H9 (cell line): Measurements from ENCODE around the gene SLC22A17. TPM values are rescaled to one million over a fixed set of nuclear protein-coding genes. Genes with fewer than 3 reads are reported as not detected.

Experiments
- DNase-seq: peaks from one replicate; pipeline ENCODE4 v3.0.0-alpha.2; 2017
- H2AFZ ChIP-seq: one replicate; pipeline ENCODE4 v1.6.1; 2013; ENCODE audit warnings: mild to moderate bottlenecking, low read length, control low read depth, moderate library complexity
- H2AK5ac ChIP-seq: 2 replicates; pipeline ENCODE4 v1.6.1; 2013; ENCODE audit warnings: low read length, control low read depth, mixed read lengths; ENCODE audit not compliant: insufficient read length
- H2BK120ac ChIP-seq: one replicate; pipeline ENCODE4 v1.6.1; 2013; ENCODE audit warnings: low read depth, mild to moderate bottlenecking, low read length, control low read depth, inconsistent platforms; ENCODE audit not compliant: poor library complexity, severe bottlenecking
- H2BK12ac ChIP-seq: 2 replicates; pipeline ENCODE4 v1.6.1; 2013; ENCODE audit warnings: low read length, control low read depth, mixed read lengths, low read depth; ENCODE audit not compliant: insufficient read length
- H2BK15ac ChIP-seq: 2 replicates; pipeline ENCODE4 v1.6.1; 2013; ENCODE audit warnings: low read depth, low read length, control low read depth
- H2BK20ac ChIP-seq: one replicate; pipeline ENCODE4 v1.6.1; 2013; ENCODE audit warnings: low read depth, mild to moderate bottlenecking, low read length, control low read depth, inconsistent platforms; ENCODE audit not compliant: poor library complexity, severe bottlenecking
- H2BK5ac ChIP-seq: 2 replicates; pipeline ENCODE4 v1.6.1; 2013; ENCODE audit warnings: low read length, control low read depth, mixed read lengths; ENCODE audit not compliant: insufficient read length
- H3K14ac ChIP-seq: 2 replicates; pipeline ENCODE4 v1.6.1; 2013; ENCODE audit warnings: low read length, control low read depth; ENCODE audit not compliant: insufficient read depth
- H3K18ac ChIP-seq: 2 replicates; pipeline ENCODE4 v1.6.1; 2013; ENCODE audit warnings: low read depth, mild to moderate bottlenecking, mixed read lengths, low read length, control low read depth; ENCODE audit not compliant: insufficient read length
- H3K23ac ChIP-seq: 2 replicates; pipeline ENCODE4 v1.6.1; 2013; ENCODE audit warnings: low read length, control low read depth, mixed read lengths, low read depth; ENCODE audit not compliant: insufficient read length
- H3K23me2 ChIP-seq: 2 replicates; pipeline ENCODE4 v1.6.1; 2013; ENCODE audit warnings: low read depth, mild to moderate bottlenecking, mixed read lengths, low read length, control low read depth; ENCODE audit not compliant: insufficient read length, poor library complexity, severe bottlenecking
- H3K27ac ChIP-seq: 2 replicates; pipeline ENCODE4 v1.5.1; 2013; ENCODE audit warnings: low read length, control low read depth, mixed read lengths, low read depth; ENCODE audit not compliant: insufficient read length
- H3K27me3 ChIP-seq: 2 replicates; pipeline ENCODE4 v1.6.1; 2013; ENCODE audit warnings: low read length, control low read depth, inconsistent platforms; ENCODE audit not compliant: insufficient read depth
- H3K4ac ChIP-seq: 2 replicates; pipeline ENCODE4 v1.6.1; 2013; ENCODE audit warnings: low read depth, mild to moderate bottlenecking, control low read depth, inconsistent platforms, low read length, moderate library complexity
- H3K4me1 ChIP-seq: 2 replicates; pipeline ENCODE4 v1.6.1; 2013; ENCODE audit warnings: low read length, control low read depth, inconsistent platforms; ENCODE audit not compliant: insufficient read depth
- H3K4me2 ChIP-seq: 2 replicates; pipeline ENCODE4 v1.6.1; 2013; ENCODE audit warnings: low read length, control low read depth, mixed read lengths; ENCODE audit not compliant: insufficient read length, insufficient read depth
- H3K56ac ChIP-seq: 2 replicates; pipeline ENCODE4 v1.6.1; 2013; ENCODE audit warnings: low read depth, mild to moderate bottlenecking, mixed read lengths, low read length, control low read depth; ENCODE audit not compliant: insufficient read length
- H3K79me1 ChIP-seq: 2 replicates; pipeline ENCODE4 v1.6.1; 2013; ENCODE audit warnings: low read depth, mild to moderate bottlenecking, moderate library complexity, low read length, control low read depth, inconsistent platforms; ENCODE audit not compliant: insufficient read depth, poor library complexity, severe bottlenecking
- H3K79me2 ChIP-seq: 2 replicates; pipeline ENCODE4 v1.6.1; 2013; ENCODE audit warnings: low read length, control low read depth, inconsistent platforms; ENCODE audit not compliant: insufficient read depth
- H3K9ac ChIP-seq: 2 replicates; pipeline ENCODE4 v1.6.1; 2013; ENCODE audit warnings: low read length, control low read depth, mixed read lengths; ENCODE audit not compliant: insufficient read length; ENCODE audit errors: extremely low read depth
- H3K9me3 ChIP-seq: one replicate; pipeline ENCODE4 v1.6.1; 2013; ENCODE audit warnings: low read depth, low read length, inconsistent platforms; ENCODE audit not compliant: control insufficient read depth
- H3T11ph ChIP-seq: one replicate; pipeline ENCODE4 v1.6.1; 2013; ENCODE audit warnings: mild to moderate bottlenecking, low read length, control low read depth, inconsistent platforms
- H4K20me1 ChIP-seq: one replicate; pipeline ENCODE4 v1.6.1; 2013; ENCODE audit not compliant: control insufficient read depth, insufficient read length, insufficient read depth
- H4K5ac ChIP-seq: 2 replicates; pipeline ENCODE4 v1.6.1; 2013; ENCODE audit warnings: low read depth, mild to moderate bottlenecking, mixed read lengths, low read length, control low read depth; ENCODE audit not compliant: insufficient read length
- H4K8ac ChIP-seq: replicated peaks from 2 replicates; pipeline ENCODE4 v1.6.1; 2013; ENCODE audit warnings: low read length, control low read depth, mixed read lengths, low read depth; ENCODE audit not compliant: insufficient read length
- H4K91ac ChIP-seq: 2 replicates; pipeline ENCODE4 v1.6.1; 2013; ENCODE audit warnings: low read depth, mild to moderate bottlenecking, moderate library complexity, mixed read lengths, low read length, control low read depth; ENCODE audit not compliant: insufficient read length
- H3K27ac Mint-ChIP-seq, 3 experiments: 2 replicates in 2 of 3; 3 replicates in 1 of 3; pipeline ENCODE4 v1.8.0; 2020 to 2021; ENCODE audit warnings: mixed read lengths in 3 of 3, mild to moderate bottlenecking in 1 of 3, moderate library complexity in 1 of 3
- H3K27me3 Mint-ChIP-seq: 2 replicates; pipeline ENCODE4 v1.8.0; 2021; ENCODE audit warnings: low read depth, mild to moderate bottlenecking, moderate library complexity, mixed read lengths
- H3K36me3 Mint-ChIP-seq, 3 experiments: 2 replicates in 2 of 3; 3 replicates in 1 of 3; pipeline ENCODE4 v1.8.0; 2020 to 2021; ENCODE audit warnings: low read depth in 3 of 3, mixed read lengths in 3 of 3; ENCODE audit not compliant: insufficient read depth in 1 of 3
- H3K4me1 Mint-ChIP-seq, 2 experiments: 2 replicates each; pipeline ENCODE4 v1.8.0; 2020; ENCODE audit warnings: mixed read lengths in 2 of 2
- H3K4me3 Mint-ChIP-seq, 2 experiments: 2 replicates in 1 of 2; 3 replicates in 1 of 2; pipeline ENCODE4 v1.8.0; 2020 to 2021; ENCODE audit warnings: mild to moderate bottlenecking in 2 of 2, mixed read lengths in 2 of 2, moderate library complexity in 1 of 2
- H3K9me3 Mint-ChIP-seq, 2 experiments: 2 replicates in 1 of 2; 3 replicates in 1 of 2; pipeline ENCODE4 v1.8.0; 2020; ENCODE audit warnings: mild to moderate bottlenecking in 2 of 2, mixed read lengths in 2 of 2, moderate library complexity in 1 of 2
- CTCF ChIP-seq: fragments of 200-600 bp; sonication (generic); conservative IDR thresholded peaks from 3 replicates; pipeline ENCODE4 v1.8.0; 2021; ENCODE audit warnings: antibody characterized with exemption, mild to moderate bottlenecking
- WGBS: extraction: QIAGEN DNeasy Blood & Tissue Kit; methylation state at CpG from one replicate; pipeline ENCODE4 v1.1.7; 2013; ENCODE audit warnings: missing lambda C conversion rate, low lambda C conversion rate, mixed read lengths; ENCODE audit not compliant: insufficient read length; ENCODE audit errors: extremely low coverage; 5-methylcytosine and 5-hydroxymethylcytosine counted together
- total RNA-seq: library from RNA; stranded (reverse); gene quantifications from 2 replicates; pipeline ENCODE4 v1.2.1, GENCODE V29; 2021

Gene SLC22A17
- total RNA-seq, 1 experiment from 2014 or later, result 33.0 TPM

GRCh38 chr14:23361763-23362162 is 9.1 kb upstream of the SLC22A17 start:
- H2AK5ac ChIP-seq, result no peak overlapping the region
- no peaks in the 10 kb centered on the region for H4K20me1 ChIP-seq
- no peak for TF ChIP-seq CTCF
- no peak overlapping the region for H4K91ac ChIP-seq
- no peak overlapping the region for H3K9ac ChIP-seq
- H3K4me1 Mint-ChIP-seq, result peaks cover 26 to 31% of the 10 kb centered on the region in 2 experiments
- no peak overlapping the region for H2BK5ac ChIP-seq
- peaks cover 22% of the 10 kb centered on the region for H3K23me2 ChIP-seq
- no peak overlapping the region for H4K5ac ChIP-seq
- H3K23ac ChIP-seq, result no peak overlapping the region
- no peak overlapping the region for H2BK120ac ChIP-seq
- H2BK15ac ChIP-seq, result no peak overlapping the region
- H3T11ph ChIP-seq, result no peak overlapping the region
- no peaks in the 10 kb centered on the region for H3K79me1 ChIP-seq
- no peak overlapping the region for H2BK12ac ChIP-seq
- H3K79me2 ChIP-seq, result no peaks in the 10 kb centered on the region
- WGBS, result no CpG with 5 or more reads among the region's 6 CpGs
- H3K4ac ChIP-seq, result no peak overlapping the region
- DNase-seq, result no peak
- H2AFZ ChIP-seq, result no peak overlapping the region
- no peak overlapping the region for H2BK20ac ChIP-seq
- peaks cover 5% of the 10 kb centered on the region; the same call in 1 of the 2 replicates for H3K27me3 Mint-ChIP-seq
- no peak overlapping the region for H4K8ac ChIP-seq
- no peaks in the 10 kb centered on the region for H3K27me3 ChIP-seq
- H3K14ac ChIP-seq, result no peak overlapping the region
- H3K4me2 ChIP-seq, result no peak overlapping the region
- peaks cover 4% of the 10 kb centered on the region; the same call in 1 of the 2 replicates for H3K4me1 ChIP-seq
- H3K4me3 Mint-ChIP-seq, result no peak overlapping the region; a peak in 1 of 5 replicates
- H3K9me3 Mint-ChIP-seq, result no peaks in the 10 kb centered on the region; a peak in 1 of 5 replicates
- H3K36me3 Mint-ChIP-seq, result peaks cover 21 to 49% (median 35%) of the 10 kb centered on the region in 3 experiments
- H3K18ac ChIP-seq, result no peak overlapping the region
- no peak overlapping the region for H3K56ac ChIP-seq
- no peaks in the 10 kb centered on the region for H3K9me3 ChIP-seq
- H3K27ac Mint-ChIP-seq, result no peak overlapping the region
- H3K27ac ChIP-seq, result no peak overlapping the region
